ENCODE measurements around the gene SESN2. TPM values are rescaled to one million over a fixed set of nuclear protein-coding genes. Genes with fewer than 3 reads are reported as not detected.

Gene SESN2
- total RNA-seq, 1 donor from 2014 or later, result 4.7 TPM

DNA sequence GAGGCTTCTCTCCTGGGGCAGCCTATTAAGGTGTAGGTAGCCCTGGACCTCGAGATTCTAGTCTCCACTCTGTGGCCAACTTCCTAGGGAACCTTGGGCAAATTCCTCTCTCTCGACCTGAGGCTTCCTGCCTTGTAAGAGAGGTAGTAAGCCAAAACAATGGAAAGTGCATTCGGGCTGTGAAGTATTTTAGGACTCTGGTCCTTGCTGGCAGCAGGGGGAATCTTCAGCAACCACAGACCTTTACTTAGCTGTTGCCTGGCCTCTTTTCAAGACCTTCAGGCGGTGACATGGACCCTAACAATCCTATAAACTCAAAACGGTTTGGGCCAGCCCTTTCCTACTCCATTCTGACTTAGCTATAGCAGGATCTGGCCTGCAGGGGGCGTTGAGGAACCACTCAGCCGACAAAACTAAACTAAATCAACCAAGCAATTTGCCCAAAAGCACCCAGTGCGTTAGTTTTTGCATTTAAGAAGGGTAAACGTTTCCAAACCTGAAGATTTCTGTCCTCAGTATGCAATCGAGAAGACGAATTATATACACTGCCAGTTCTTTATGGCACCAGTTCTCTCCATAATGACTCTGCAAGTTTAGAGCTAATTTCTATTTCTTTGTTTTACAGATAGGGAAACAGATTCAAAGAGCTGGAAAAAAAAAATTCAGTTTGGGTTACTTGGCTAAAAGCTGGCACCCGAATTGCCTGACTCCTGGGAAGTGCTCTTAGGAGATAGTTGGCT lies 10.9 kb upstream of the SESN2 start:
- intact Hi-C loops (cut with DNase I), result loop anchor here (2.0 to 5.0 kb wide), 4 partner anchors 80 to 354 kb away; partner anchors contain the start of genes MED18, PHACTR4 and RCC1
- peak; percentile 86 for DNase-seq (ENCODE audit: low spot score)

DNA sequence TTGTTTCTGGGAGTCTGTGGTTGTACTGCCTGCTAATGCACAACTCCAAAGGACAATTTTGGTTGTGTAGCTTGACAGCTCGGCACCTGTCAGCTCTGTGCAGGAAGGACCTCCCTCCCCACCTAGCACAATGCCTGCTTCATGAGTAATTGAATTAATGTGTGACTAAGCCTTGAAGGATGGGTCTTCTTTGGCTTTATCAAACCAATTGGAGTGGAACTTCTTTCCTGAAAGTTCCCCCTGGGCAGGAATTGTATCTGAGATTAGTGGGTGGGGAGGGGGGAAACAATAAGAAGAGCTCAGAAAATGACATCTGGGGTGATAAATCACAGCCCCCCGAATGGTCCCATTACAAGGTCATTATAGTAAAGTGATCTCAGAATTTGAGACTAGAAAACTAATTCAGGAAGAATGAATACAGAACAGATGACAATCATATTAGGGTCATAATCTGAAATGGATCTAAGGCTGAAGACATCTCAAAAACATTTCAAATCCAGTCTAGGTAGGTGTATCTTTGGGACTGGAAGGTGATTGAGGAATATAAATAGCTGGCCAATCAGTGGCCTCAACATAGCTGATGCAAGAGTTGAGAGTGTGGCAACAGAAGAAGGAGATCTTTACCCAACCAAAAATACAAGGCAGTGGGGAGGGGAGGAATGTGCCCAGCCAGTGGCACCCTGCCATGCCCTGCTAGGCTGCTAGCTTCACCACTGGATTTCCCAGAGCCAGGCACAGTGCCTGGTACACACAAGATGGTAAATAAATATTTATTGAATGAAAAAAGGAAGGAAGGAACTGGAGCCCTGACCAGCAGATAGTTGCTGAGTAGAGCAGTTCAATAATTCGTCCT lies 10.1 kb upstream of the SESN2 start:
- no peak for DNase-seq (ENCODE audit: low spot score)
- intact Hi-C loops (cut with DNase I), result loop anchor here (2.0 to 5.0 kb wide), 4 partner anchors 80 to 353 kb away; partner anchors contain the start of genes MED18, PHACTR4 and RCC1

DNA sequence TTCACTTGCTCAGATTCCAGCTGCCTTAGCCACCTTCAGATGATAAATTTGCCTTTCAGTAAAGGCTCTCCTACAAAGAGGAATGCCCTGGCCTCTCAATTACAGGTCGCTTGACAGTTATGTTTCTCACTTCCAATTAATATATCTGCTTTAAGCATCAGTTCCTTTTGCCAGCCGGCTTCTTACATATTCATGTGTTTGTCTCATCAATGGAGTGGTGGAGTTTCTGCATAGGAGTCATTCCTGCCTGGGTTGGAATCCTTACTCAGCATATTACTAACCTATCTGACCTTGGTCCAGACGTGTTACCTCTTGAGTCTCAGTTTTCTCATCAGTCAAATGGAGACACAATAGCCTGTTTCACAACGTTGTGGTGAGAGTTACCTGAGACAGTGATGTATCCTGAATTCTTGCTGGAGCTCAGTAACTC lies 9.4 kb upstream of the SESN2 start:
- DNase-seq (ENCODE audit: low spot score), result no peak
- intact Hi-C loops (cut with DNase I), result loop anchor here (2.0 to 5.0 kb wide), 4 partner anchors 79 to 352 kb away; partner anchors contain the start of genes MED18, PHACTR4 and RCC1

DNA sequence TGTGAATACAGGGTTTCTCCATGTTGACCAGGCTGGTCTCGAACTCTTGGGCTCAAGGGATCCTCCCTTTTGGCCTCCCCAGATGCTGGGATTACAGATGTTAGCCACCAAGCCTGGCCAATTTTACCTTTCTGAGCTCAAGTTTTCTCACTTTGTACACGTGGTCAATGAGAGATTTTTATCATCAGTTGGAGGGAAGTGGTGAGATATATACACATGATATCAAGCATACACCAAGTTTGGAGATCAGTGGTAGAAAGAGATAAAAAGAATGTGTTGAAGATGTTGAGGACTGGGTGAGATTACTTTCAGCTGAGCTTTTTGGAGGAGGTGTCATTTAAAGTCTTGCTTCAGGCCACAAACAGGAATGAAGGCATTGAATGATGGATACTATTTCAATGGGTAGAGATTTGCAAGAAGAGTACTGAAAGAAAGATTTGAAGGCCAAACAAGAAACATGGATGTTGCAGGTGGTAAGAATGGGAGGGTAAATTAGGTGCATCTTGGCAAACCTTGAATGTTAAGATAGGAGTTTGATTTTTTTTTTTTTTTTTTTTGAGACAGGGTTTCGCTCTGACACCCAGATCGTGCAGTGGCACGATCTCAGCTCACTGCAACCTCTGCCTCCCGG lies 3.0 kb upstream of the SESN2 start:
- intact Hi-C loops (cut with DNase I), result no loop called here
- no peak for DNase-seq (ENCODE audit: low spot score)

DNA sequence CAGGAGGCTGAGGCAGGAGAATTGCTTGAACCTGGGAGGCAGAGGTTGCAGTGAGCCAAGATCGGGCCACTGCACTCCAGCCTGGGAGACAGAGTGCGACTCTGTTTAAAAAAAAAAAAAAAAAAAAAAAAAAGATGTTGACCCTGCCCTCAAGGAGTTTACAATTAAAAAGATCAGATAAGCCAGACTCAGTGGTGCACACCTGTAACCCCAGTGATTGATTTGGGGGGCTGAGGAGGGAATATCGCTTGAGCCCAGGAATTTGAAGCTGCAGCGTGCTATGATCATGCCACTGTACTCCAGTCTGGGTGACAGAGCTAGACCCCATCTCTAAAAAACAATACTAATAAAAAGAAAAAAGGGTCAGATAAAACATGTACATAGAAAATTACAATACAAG lies 1.6 kb upstream of the SESN2 start:
- no peak for DNase-seq (ENCODE audit: low spot score)
- intact Hi-C loops (cut with DNase I), result no loop called here

DNA sequence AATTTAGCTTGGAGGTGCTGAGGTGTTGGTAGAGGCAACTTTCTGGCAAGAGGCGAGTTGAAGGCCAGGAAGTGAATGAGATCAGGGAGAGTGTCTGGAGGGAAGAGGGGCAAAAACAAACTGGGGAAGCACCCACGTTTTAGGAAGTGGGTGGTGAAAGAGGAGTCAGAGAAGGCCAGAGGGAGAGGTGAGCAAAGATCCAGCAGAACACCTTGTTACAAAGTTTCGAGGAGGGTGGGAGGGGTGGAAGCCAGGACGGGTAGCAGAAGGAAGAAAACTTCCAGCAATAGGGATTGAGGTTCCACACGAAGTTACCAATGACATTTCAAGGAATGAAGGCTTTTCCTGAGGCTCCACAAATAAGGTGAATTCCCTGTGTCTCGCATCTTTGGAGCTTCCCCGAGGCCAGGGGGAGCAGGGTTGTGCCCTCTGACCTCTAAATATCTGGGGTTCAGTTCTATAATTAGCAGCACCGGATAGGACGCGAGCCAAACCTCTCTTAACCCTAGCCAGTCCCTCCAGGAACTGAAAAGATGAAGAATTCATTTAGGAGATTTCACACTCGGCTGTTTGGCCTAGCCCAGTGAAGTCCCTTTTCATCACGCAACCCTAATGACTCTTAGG lies 578 bp upstream of the SESN2 start:
- no peak for DNase-seq (ENCODE audit: low spot score)
- intact Hi-C loops (cut with DNase I), result no loop called here

DNA sequence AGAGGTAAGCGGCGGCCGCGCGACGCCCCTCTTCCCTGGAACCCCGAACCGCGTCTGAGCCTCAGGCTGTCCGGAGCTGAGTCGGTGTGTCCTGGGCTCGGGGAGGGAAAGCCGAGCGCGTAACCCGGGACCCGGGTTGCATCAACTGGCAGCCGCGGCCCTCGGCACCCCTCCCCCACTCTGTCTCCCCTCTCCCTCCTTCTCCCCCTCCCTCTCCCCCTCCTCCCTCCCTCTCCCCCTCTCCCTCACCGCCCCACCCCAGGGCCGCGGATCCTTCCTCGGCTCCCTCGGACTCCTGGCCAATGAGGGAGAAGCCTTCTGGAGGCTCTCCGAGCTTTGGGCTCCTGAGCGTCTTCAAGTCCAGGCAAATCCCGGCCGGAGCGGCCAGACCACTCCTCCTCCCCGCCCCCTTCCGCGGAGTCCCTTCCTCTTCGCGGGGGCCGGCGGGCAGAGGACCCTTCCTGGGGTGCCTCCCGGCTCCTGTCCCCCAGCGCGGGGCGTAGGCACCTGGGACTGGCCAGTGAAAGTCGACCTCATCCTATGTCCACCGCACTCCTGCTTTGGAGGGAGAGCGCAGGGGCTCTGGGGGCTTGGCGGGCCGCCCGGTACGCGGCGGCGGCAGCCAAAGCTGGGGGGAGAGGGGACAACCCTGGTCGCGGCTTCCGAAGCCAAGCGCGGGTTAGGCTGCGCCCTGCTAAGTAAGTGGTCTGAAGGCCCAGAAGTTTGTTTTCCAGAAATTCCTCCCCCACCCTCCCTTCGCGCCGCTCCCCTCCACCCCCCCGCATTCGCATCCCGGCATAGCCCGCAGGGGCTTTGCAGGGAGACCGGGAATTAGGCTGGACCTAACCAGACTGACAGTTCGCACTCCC lies 850 bp downstream of the SESN2 start:
- peak; percentile 80 for DNase-seq (ENCODE audit: low spot score)
- intact Hi-C loops (cut with DNase I), result loop anchor here (5.0 kb wide), 1 partner anchor 67 kb away; the partner anchor contains the start of gene MED18

DNA sequence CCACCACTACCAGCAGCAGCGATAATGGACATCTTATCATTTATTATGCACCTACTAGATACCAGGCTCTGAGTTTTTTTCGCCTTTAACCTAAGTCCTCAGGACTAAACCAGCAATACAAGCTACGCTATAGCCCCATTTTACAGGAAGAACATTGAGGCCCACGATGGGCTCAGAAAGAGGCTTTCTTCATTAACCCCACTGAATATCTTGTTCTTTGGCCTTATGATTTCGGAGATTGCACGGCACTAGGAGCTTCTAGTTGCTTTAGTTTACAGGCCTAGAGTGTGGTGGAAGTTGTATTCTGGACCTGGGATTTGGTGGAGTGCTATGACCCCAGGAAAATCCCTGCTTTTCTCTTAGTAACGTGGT lies 1.5 kb downstream of the SESN2 start:
- DNase-seq (ENCODE audit: low spot score), result no peak
- intact Hi-C loops (cut with DNase I), result loop anchor here (5.0 kb wide), 1 partner anchor 67 kb away; the partner anchor contains the start of gene MED18

DNA sequence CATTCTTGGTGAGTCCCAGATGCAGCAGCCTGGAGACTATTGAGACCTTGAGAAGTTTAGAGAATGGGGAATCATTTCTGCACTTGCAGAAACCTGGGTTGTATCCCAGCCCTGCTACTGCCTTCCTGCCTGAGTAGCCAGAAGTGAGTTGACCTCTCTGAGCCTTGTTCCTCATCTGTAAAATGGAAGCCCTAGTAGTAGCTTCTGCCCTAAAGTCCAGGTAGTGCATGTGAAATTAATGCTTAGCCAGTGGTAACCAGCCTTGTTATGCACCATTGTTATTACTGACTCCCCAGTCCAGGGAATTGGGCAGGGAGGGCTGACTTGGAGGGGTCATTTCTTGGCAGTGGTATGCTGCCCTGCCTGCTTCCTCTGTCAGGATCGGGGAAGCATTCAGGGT lies 5.6 kb downstream of the SESN2 start:
- no peak for DNase-seq (ENCODE audit: low spot score)
- intact Hi-C loops (cut with DNase I), result loop anchor here (5.0 kb wide), 1 partner anchor 62 kb away; the partner anchor contains the start of gene MED18

DNA sequence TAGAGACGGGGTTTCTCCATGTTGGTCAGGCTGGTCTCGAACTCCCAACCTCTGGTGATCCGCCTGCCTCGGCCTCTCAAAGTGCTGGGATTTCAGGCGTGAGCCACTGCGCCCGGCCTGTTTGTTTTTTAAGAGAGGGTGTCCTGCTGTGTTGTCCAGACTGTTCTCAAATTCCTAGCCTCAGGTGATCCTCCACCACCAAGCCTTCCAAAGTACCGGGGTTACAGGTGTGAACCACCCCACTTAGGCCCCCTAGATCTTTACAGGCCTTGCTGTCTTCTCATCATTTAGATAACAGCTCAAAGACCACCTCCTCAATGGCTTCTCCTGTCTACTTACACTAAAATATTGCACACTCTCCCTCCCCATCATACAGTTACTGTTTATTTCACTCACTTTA lies 6.3 kb downstream of the SESN2 start:
- intact Hi-C loops (cut with DNase I), result no loop called here
- no peak for DNase-seq (ENCODE audit: low spot score)

DNA sequence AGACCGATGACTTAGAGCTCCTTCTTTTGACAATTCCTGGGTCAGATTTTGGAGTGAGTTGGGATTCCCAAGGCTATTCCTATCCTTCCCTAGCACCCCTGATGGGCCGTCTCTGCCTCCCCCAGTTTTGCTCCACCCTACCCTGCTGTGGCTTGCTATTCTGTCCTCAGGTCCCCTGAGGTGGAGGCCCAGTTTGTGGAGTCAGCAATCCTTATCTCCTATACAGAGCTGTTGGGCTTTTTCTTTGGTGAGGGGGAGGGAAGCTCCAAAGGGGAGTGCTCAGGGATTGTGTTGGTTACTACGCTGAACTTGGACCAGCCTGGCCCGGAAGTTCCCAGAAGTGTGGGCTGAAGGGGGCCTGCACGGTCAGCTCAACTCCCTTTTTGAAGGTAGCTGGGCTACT lies 7.6 kb downstream of the SESN2 start:
- no peak for DNase-seq (ENCODE audit: low spot score)
- intact Hi-C loops (cut with DNase I), result no loop called here

DNA sequence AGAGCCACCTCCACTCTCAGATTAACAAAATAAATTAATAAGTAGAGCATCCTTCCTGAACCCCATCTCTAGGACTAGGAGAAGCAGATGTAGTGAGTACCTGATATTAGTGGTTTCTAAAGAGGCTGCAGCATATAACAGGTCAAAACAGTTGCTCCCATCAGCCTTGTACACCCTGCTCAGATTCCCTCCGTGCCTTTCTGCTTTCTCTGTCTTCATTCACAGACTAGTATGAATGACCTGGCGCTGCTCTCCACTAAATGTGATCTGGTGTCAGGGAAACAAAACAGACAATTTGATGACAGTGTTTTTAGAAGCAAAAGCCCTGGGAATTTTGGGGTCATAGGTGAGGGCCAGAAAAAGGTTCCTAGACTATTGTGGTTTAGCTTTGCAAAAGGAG lies 8.3 kb downstream of the SESN2 start:
- intact Hi-C loops (cut with DNase I), result no loop called here
- no peak for DNase-seq (ENCODE audit: low spot score)

DNA sequence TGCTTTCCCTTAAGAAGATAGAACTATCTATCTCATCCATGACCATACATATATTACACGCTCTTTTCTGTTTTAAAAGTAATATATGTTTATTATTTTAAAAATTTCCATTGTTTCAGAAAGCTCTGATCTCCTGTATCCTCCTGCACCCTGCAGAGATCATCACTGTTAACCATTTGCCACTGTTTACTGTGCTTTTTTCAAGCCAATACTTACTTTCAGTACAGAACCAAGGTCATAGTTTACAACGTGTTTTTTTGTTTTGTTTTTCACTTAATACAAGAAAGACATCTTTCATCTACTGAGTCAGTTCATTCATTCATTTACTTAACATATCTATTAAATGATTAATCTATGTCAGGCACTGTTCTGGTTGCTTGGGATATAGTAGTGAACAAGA lies 10.2 kb downstream of the SESN2 start:
- intact Hi-C loops (cut with DNase I), result no loop called here
- no peak for DNase-seq (ENCODE audit: low spot score)

DNA sequence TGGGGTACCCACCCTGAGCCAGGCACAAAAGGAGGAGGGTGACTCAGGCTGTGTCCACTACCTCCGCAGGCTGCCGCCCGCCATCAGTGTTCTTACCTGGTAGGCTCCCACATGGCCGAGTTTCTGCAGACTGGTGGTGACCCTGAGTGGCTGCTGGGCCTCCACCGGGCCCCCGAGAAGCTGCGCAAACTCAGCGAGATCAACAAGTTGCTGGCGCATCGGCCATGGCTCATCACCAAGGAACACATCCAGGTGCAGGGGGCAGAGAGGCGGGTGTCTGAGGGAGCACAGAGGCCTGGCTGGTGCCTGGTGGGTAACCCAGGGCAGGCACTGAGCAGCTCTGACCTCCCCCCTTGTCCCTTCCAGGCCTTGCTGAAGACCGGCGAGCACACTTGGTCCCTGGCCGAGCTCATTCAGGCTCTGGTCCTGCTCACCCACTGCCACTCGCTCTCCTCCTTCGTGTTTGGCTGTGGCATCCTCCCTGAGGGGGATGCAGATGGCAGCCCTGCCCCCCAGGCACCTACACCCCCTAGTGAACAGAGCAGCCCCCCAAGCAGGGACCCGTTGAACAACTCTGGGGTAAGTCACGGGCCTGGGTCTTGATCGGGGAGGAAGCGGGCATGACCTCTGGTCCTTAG lies 13.0 kb downstream of the SESN2 start:
- intact Hi-C loops (cut with DNase I), result no loop called here
- no peak for DNase-seq (ENCODE audit: low spot score)

DNA sequence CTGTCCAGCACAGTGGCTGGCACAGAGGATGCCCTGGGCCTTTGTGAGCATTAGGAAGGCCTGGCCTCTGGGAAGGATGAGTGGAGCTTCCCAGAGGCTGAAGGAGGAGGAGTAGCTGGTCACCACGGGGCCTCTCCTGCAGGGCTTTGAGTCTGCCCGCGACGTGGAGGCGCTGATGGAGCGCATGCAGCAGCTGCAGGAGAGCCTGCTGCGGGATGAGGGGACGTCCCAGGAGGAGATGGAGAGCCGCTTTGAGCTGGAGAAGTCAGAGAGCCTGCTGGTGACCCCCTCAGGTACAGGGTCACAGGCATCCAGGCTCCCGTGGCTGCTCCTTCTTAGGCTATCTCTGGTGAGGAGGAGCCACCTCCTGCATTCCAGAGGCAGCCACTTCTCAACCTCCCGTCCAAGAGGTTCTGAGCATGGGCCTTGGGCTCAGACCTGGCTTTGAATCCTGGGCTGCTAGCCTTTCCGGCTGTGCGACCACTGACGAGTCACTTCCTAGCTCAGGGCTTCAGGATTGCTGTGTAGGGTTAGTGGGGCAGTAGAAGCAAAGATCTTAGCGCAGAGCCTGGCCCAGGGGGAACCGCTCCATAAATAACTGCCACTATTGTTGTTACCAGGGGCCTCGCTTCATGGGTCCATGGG lies 14.0 kb downstream of the SESN2 start:
- intact Hi-C loops (cut with DNase I), result no loop called here
- no peak for DNase-seq (ENCODE audit: low spot score)

DNA sequence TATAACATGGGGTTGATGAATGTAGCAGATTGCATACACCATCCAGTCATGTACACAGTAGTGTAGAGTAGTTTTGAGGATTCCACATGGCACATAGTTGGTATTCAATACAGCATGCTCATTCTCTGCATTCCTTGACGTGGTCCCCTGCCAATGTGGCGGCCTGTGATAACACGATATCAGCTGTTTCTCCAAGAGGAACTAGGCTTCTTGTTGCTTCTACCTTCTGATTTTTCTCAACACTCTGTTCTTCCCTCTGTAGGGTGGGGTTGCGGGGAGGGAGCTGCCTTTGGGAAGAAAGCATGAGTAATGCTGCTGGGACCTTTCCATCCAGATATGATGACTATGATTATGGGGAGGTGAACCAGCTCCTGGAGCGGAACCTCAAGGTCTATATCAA lies 19.4 kb downstream of the SESN2 start:
- no peak for DNase-seq (ENCODE audit: low spot score)
- intact Hi-C loops (cut with DNase I), result no loop called here

DNA sequence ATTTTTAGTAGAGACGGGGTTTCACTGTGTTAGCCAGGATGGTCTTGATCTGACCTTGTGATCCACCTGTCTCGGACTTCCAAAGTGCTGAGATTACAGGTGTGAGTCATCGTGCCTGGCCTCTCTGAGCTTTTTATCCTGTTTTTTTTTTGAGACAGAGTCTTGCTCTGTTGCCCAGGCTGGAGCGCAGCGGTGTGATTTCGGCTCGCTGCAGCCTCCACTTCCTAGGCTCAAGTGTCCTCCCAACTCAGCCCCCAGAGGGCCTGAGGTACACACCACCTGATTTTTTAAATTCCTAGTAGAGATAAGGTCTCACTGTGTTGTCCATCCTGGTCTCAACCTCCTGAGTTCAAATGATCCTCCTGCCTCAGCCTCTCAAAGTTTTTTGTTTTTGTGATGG lies 20.4 kb downstream of the SESN2 start:
- no peak for DNase-seq (ENCODE audit: low spot score)
- intact Hi-C loops (cut with DNase I), result no loop called here

DNA sequence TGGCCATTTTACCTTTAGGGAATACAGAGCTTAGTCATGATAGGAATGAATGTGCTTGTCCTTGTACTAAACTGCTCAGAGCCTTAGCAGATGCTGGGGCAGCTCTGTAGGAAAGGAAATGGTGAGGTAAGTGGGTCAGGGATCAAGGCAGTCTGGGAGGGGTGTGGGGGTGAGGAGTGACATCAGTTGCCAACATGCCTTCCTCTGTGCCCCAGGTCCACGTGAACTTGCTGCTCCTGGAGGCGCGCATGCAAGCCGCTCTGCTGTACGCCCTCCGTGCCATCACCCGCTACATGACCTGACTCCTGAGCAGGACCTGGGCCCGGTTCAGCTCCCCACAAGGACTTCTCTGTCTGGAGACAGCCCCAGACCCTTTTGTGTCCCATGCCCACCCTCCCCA lies 21.2 kb downstream of the SESN2 start:
- intact Hi-C loops (cut with DNase I), result no loop called here
- DNase-seq (ENCODE audit: low spot score), result no peak
